ENCODE data around the gene ACSL6. TPM values are rescaled to one million over a fixed set of nuclear protein-coding genes. Genes with fewer than 3 reads are reported as not detected.

Gene ACSL6
- total and polyA plus RNA-seq, 2 donors (not counting 1 experiment from before 2014, with no cell fraction given) = 0.03 to 0.62 TPM

DNA sequence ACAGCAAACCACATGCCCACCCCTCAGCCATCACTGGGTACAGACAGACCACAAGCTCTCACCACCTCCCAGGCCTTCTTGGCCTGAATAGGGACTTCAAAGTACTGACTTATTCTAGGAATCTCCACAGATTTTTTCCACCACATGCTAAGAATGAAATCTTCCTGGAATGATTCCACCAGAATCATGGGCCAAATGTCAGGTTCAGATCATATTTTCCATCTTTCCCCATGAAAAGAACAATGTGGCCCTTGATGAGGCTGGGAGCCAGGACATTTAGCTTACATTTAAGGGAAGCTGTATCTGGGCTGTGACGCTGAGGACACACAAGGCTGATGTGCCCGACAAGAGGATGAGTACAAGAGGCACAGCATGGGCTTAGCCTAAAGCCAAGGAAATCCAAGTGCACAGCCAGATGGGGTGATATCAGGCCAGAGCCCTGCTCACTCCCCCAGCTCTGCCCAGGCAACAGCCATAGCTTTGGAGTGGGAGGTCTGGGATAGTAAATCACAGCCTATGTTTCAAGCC is 28.1 kb downstream of the ACSL6 start:
- ChIA-PET POLR2A (no interaction called here), CTCF (interaction anchor here (0.7 kb wide), 1 partner anchor 394 kb away, joined by 3 read pairs; no protein-coding TSS in a partner anchor)
- no peak for DNase-seq
- Histone ChIP-seq H3K9me3 (ENCODE audit: control extremely low read depth in 1 of 3, control insufficient read depth in 2 of 3, insufficient read depth in 1 of 3, low read length in 2 of 3) (no peaks in the 10 kb centered on the region), H3K4me1 (ENCODE audit: control insufficient read depth in 2 of 2, insufficient read depth in 2 of 2, low read length in 2 of 2) (no peaks in the 10 kb centered on the region), H2AFZ (ENCODE audit: insufficient read depth, low read depth, low read length, poor library complexity, severe bottlenecking) (no peak overlapping the region), H3K9ac (ENCODE audit: low read length) (no peak overlapping the region), H3K27ac (ENCODE audit: low read length in 2 of 2) (no peak overlapping the region), H3K4me3 (ENCODE audit: control extremely low read depth in 1 of 5, extremely low read depth in 1 of 5, insufficient read depth in 1 of 5, low read depth in 2 of 5, low read length in 4 of 5) (no peak overlapping the region), H3K79me2 (ENCODE audit: control insufficient read depth, insufficient read depth, low read length) (no peaks in the 10 kb centered on the region), H3K4me2 (replicated peaks; ENCODE audit: low read depth, low read length, poor library complexity, severe bottlenecking) (no peak overlapping the region), H4K20me1 (ENCODE audit: control insufficient read depth, insufficient read depth, low read length, poor library complexity, severe bottlenecking) (no peaks in the 10 kb centered on the region), H3K27me3 (replicated peaks in 1 of 4; ENCODE audit: control extremely low read depth in 1 of 4, control insufficient read depth in 3 of 4, insufficient read depth in 4 of 4, low read length in 3 of 4) (no peaks in the 10 kb centered on the region), H3K36me3 (replicated peaks in 1 of 2; ENCODE audit: control extremely low read depth in 1 of 2, control insufficient read depth in 1 of 2, extremely low read depth in 1 of 2, insufficient read depth in 2 of 2, low read length in 1 of 2) (no peaks in the 10 kb centered on the region)
- WGBS (ENCODE audit: insufficient coverage) = 88% methylated on average over 2 of the region's 2 CpGs
- no peaks in the 10 kb centered on the region for H3K4me1 Mint-ChIP-seq
- no peak overlapping the region for H3K27ac Mint-ChIP-seq
- no peak for ATAC-seq (ENCODE audit: low read depth)
- H3K4me3 Mint-ChIP-seq = no peak overlapping the region
- no peak for TF ChIP-seq EZH2 (IDR thresholded peaks at IDR 0.05; ENCODE audit: borderline replicate concordance, insufficient read depth, low read depth, low read length, poor library complexity, severe bottlenecking)
- TF ChIP-seq, protein P1, sequence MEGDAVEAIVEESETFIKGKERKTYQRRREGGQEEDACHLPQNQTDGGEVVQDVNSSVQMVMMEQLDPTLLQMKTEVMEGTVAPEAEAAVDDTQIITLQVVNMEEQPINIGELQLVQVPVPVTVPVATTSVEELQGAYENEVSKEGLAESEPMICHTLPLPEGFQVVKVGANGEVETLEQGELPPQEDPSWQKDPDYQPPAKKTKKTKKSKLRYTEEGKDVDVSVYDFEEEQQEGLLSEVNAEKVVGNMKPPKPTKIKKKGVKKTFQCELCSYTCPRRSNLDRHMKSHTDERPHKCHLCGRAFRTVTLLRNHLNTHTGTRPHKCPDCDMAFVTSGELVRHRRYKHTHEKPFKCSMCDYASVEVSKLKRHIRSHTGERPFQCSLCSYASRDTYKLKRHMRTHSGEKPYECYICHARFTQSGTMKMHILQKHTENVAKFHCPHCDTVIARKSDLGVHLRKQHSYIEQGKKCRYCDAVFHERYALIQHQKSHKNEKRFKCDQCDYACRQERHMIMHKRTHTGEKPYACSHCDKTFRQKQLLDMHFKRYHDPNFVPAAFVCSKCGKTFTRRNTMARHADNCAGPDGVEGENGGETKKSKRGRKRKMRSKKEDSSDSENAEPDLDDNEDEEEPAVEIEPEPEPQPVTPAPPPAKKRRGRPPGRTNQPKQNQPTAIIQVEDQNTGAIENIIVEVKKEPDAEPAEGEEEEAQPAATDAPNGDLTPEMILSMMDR (IDR thresholded peaks at IDR 0.05) = no peak
- H3K9me3 Mint-ChIP-seq (ENCODE audit: insufficient read depth) = no peaks in the 10 kb centered on the region
- H3K27me3 Mint-ChIP-seq = peaks cover 8% of the 10 kb centered on the region
- intact Hi-C loops (cut with micrococcal nuclease) = no loop called here

DNA sequence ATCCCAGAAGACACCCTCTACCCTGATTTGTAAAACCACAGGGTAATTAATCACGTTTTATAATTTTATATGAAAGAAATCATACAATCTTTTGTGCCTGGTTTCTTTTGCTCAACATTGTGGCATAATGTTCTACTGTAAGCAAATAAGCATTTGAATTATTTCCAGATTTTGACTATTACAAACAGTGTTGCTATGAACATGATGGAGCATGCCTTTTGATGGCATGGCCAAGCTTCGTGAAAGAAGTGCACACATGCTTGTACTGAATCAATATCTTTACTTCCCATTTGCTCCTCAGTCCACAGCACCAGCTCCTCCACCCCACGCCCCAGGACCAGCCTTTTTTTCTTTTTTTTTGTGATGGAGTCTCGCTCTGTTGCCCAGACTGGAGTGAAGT is 29.9 kb downstream of the ACSL6 start:
- DNase-seq (no peak), ATAC-seq (ENCODE audit: low read depth) (no peak)
- TF ChIP-seq EZH2 (IDR thresholded peaks at IDR 0.05; ENCODE audit: borderline replicate concordance, insufficient read depth, low read depth, low read length, poor library complexity, severe bottlenecking) = no peak
- TF ChIP-seq, protein P1 (IDR thresholded peaks at IDR 0.05) = no peak
- intact Hi-C loops (cut with micrococcal nuclease) = no loop called here
- Histone ChIP-seq H3K4me1 (ENCODE audit: control insufficient read depth in 2 of 2, insufficient read depth in 2 of 2, low read length in 2 of 2) (no peaks in the 10 kb centered on the region), H2AFZ (ENCODE audit: insufficient read depth, low read depth, low read length, poor library complexity, severe bottlenecking) (no peak overlapping the region), H4K20me1 (ENCODE audit: control insufficient read depth, insufficient read depth, low read length, poor library complexity, severe bottlenecking) (no peaks in the 10 kb centered on the region), H3K27me3 (replicated peaks in 1 of 4; ENCODE audit: control extremely low read depth in 1 of 4, control insufficient read depth in 3 of 4, insufficient read depth in 4 of 4, low read length in 3 of 4) (no peaks in the 10 kb centered on the region), H3K9me3 (ENCODE audit: control extremely low read depth in 1 of 3, control insufficient read depth in 2 of 3, insufficient read depth in 1 of 3, low read length in 2 of 3) (no peaks in the 10 kb centered on the region), H3K27ac (ENCODE audit: low read length in 2 of 2) (no peak overlapping the region), H3K36me3 (replicated peaks in 1 of 2; ENCODE audit: control extremely low read depth in 1 of 2, control insufficient read depth in 1 of 2, extremely low read depth in 1 of 2, insufficient read depth in 2 of 2, low read length in 1 of 2) (no peaks in the 10 kb centered on the region), H3K79me2 (ENCODE audit: control insufficient read depth, insufficient read depth, low read length) (no peaks in the 10 kb centered on the region), H3K9ac (ENCODE audit: low read length) (no peak overlapping the region), H3K4me2 (replicated peaks; ENCODE audit: low read depth, low read length, poor library complexity, severe bottlenecking) (no peak overlapping the region), H3K4me3 (ENCODE audit: control extremely low read depth in 1 of 5, extremely low read depth in 1 of 5, insufficient read depth in 1 of 5, low read depth in 2 of 5, low read length in 4 of 5) (no peak overlapping the region)
- Mint-ChIP-seq H3K4me3 (no peak overlapping the region), H3K27me3 (peaks cover 8% of the 10 kb centered on the region), H3K9me3 (ENCODE audit: insufficient read depth) (no peaks in the 10 kb centered on the region), H3K4me1 (no peaks in the 10 kb centered on the region), H3K27ac (no peak overlapping the region)
- 100% methylated on average over 1 of the region's 4 CpGs for WGBS (ENCODE audit: insufficient coverage)
- CTCF ChIA-PET = no interaction called here
- POLR2A ChIA-PET = no interaction called here
